Kidney (tissue), 14 donors: ENCODE measurements around the gene HHIPL2. TPM values are rescaled to one million over a fixed set of nuclear protein-coding genes. Genes with fewer than 3 reads are reported as not detected.
A peak's percentile ranks its signal among the peaks of the same experiment; 100 is the strongest.

Experiments
- DNase-seq, 5 donors: peaks; one replicate each; pipeline ENCODE4 v3.0.0-alpha.2; 2013 to 2020
- FAIRE-seq: peaks from 2 replicates; lab custom pipeline; 2012; peaks lifted over from hg19 to GRCh38; lab: Jason Lieb, UNC
- H3K27ac ChIP-seq, 2 donors: one replicate each; pipeline ENCODE4 v1.7.0; 2013; ENCODE audit warnings: low read depth in 2 of 2, low read length in 2 of 2, inconsistent platforms in 1 of 2
- H3K27me3 ChIP-seq: one replicate; pipeline ENCODE4 v1.7.1; 2013; ENCODE audit warnings: low read length, inconsistent platforms; ENCODE audit not compliant: control insufficient read depth, insufficient read depth
- H3K36me3 ChIP-seq, 3 donors: one replicate each; pipeline versions ENCODE4 v1.7.0 to v1.7.1; 2013; ENCODE audit warnings: low read length in 3 of 3, control low read depth in 1 of 3, inconsistent platforms in 1 of 3; ENCODE audit not compliant: insufficient read depth in 3 of 3, control insufficient read depth in 2 of 3
- H3K4me1 ChIP-seq, 3 donors: one replicate each; pipeline versions ENCODE4 v1.7.0 to v1.7.1; 2013; ENCODE audit warnings: low read length in 3 of 3, inconsistent platforms in 1 of 3, low read depth in 1 of 3; ENCODE audit not compliant: control insufficient read depth in 2 of 3, insufficient read depth in 2 of 3
- H3K4me3 ChIP-seq, 3 donors: one replicate each; pipeline versions ENCODE4 v1.7.0 to v1.8.1; 2013; ENCODE audit warnings: low read length in 3 of 3, control low read depth in 1 of 3, inconsistent platforms in 1 of 3
- H3K9ac ChIP-seq, 3 donors: one replicate each; pipeline versions ENCODE4 v1.7.0 to v1.7.1; 2013; ENCODE audit warnings: low read length in 3 of 3, control low read depth in 1 of 3, inconsistent platforms in 1 of 3
- H3K9me3 ChIP-seq, 3 donors: one replicate each; pipeline versions ENCODE4 v1.7.0 to v1.7.1; 2013; ENCODE audit warnings: low read length in 3 of 3, control low read depth in 1 of 3, inconsistent platforms in 1 of 3; ENCODE audit not compliant: control insufficient read depth in 2 of 3, insufficient read depth in 1 of 3
- CTCF ChIP-seq: IDR thresholded peaks from 3 replicates; pipeline ENCODE4 v1.5.1; 2012; ENCODE audit warnings: mild to moderate bottlenecking, moderate library complexity, borderline replicate concordance; ENCODE audit not compliant: insufficient read depth; ENCODE audit errors: extremely low read depth
- intact Hi-C: fragments of 100-400 bp; cut with DNase I; formaldehyde crosslinking; loops from one replicate; pipeline ENCODE4 v1.11.1; 2022
- polyA plus RNA-seq: library from polyadenylated mRNA; stranded (reverse); fragments of 350-450 nt; fragmentation: Illumina TruSeq; extraction: RNeasy Lipid Tissue Mini Kit (QIAGEN cat#74804); gene quantifications from one replicate; pipeline ENCODE4 v1.2.3, GENCODE V29; 2014; ENCODE audit warnings: low read depth, low replicate concordance; ENCODE audit not compliant: insufficient read depth
- total RNA-seq: library from RNA; stranded (reverse); fragmentation: NEBNext Ultra II Directional; extraction: Animal tissue kit (Norgen Biotek cat#: 25700); gene quantifications from one replicate; pipeline ENCODE4 v1.2.1, GENCODE V29; 2021
- donor health status: control.
- donor health status: control.
- donor health status: control.
- donor health status: control.
- donor health status: control.
- donor health status: DM: yes; HTN: yes; CAD: no.
- donor health status: Normal renal cell carcinoma (clear cell type).

Gene HHIPL2
- total and polyA plus RNA-seq, 2 donors from 2014 or later: 0.09 TPM; not detected in 1

- no peak overlapping the region for H3K4me3 ChIP-seq
- TF ChIP-seq CTCF: no peak
- DNase-seq (peak in 2 of 5 donors; percentile 24 to 27), FAIRE-seq (no peak)
- no peak overlapping the region for H3K27ac ChIP-seq
- no peaks in the 10 kb centered on the region for H3K27me3 ChIP-seq
- H3K36me3 ChIP-seq: no peaks in the 10 kb centered on the region
- no peaks in the 10 kb centered on the region for H3K4me1 ChIP-seq
- intact Hi-C loops: no loop called here
- H3K9me3 ChIP-seq: no peaks in the 10 kb centered on the region
- no peak overlapping the region for H3K9ac ChIP-seq
Observed at GRCh38 chr1:222530852-222531251, 17.1 kb downstream of the HHIPL2 start.

- Histone ChIP-seq H3K9me3 (no peaks in the 10 kb centered on the region), H3K4me3 (no peak overlapping the region), H3K9ac (no peak overlapping the region), H3K36me3 (no peaks in the 10 kb centered on the region), H3K4me1 (no peaks in the 10 kb centered on the region), H3K27ac (no peak overlapping the region), H3K27me3 (no peaks in the 10 kb centered on the region)
- no peak for TF ChIP-seq CTCF
- intact Hi-C loops: no loop called here
- DNase-seq (no peak), FAIRE-seq (no peak)
Observed at GRCh38 chr1:222529916-222530315, 18.0 kb downstream of the HHIPL2 start.

- Histone ChIP-seq H3K9ac (no peak overlapping the region), H3K4me3 (no peak overlapping the region), H3K27ac (no peak overlapping the region), H3K27me3 (no peaks in the 10 kb centered on the region), H3K4me1 (no peaks in the 10 kb centered on the region), H3K9me3 (no peaks in the 10 kb centered on the region), H3K36me3 (no peaks in the 10 kb centered on the region)
- intact Hi-C loops: no loop called here
- no peak for TF ChIP-seq CTCF
- FAIRE-seq: no peak
- no peak for DNase-seq
Observed at GRCh38 chr1:222529181-222529580, 18.7 kb downstream of the HHIPL2 start.

GRCh38 chr1:222525951-222526350 is 22.0 kb downstream of the HHIPL2 start:
- Histone ChIP-seq H3K4me1 (peaks cover 0 to 2% (median 0%) of the 10 kb centered on the region in 3 donors), H3K9me3 (peaks cover 0 to 8% (median 4%) of the 10 kb centered on the region in 3 donors), H3K4me3 (no peak overlapping the region), H3K27me3 (no peaks in the 10 kb centered on the region), H3K9ac (no peak overlapping the region), H3K27ac (no peak overlapping the region), H3K36me3 (no peaks in the 10 kb centered on the region)
- FAIRE-seq: no peak
- TF ChIP-seq CTCF: no peak
- intact Hi-C loops: no loop called here
- no peak for DNase-seq
